NOMO-1 (cell line): ENCODE measurements around the gene IGFBP7.

Experiments used
- DNase-seq, 2 experiments: peaks; one replicate each; lab custom pipeline; 2025; ENCODE audit not compliant: unreplicated experiment in 2 of 2; lab: John Stamatoyannopoulos, UW

The IGFBP7 gene

DNA sequence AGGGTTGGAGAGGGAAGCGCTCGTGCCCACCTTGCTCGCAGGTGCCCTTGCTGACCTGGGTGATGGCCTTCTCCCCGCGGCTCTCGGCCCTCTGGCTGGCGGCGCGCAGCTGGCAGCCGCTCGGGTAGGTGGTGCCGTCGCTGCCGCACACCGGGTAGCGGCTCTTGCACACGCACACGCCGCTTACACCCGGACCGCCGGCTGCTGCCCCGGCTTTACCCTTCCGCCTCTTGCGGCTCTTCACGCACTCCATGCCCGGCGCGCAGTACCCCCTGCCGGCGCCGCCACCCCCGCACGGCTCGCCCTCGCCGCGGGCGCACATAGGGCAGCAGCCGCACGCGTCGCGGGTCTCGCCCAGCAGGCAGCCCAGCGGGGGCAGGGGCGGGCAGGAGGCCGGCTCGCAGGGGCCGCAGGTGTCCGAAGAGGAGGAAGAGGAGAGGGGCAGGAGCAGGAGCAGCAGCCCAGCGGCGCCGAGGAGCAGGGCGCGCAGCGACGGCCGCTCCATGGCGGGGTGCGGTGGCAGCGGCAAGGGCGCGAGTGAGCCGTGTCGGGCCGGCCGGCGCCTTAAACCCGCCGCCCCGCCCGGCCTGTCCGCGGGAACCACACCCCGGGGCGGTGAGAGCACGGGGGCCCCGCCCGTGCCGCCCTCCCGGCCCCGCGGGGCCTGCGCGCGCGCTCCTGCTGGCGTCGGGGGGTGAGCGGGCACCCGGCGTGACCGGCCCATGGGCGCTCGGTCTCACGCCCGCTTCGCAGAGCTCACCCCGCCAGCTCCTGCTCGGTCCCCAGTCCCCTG is at the start of gene IGFBP7:
Gene IGFBP7, minus strand, starts transcription at position 539 of the 793 bp plus-strand sequence. Its CDS starts 34 bp downstream, at position 505.
- DNase-seq, result peak; percentile 50 to 82

GRCh38 chr4:57159866-57160265 is 49.7 kb upstream of the IGFBP7 start:
- DNase-seq, result no peak

GRCh38 chr4:57158762-57159161 is 48.6 kb upstream of the IGFBP7 start:
- DNase-seq, result no peak

- no peak for DNase-seq
Measured at GRCh38 chr4:57158221-57158620, 48.0 kb upstream of the IGFBP7 start.

GRCh38 chr4:57157596-57158137 is 47.5 kb upstream of the IGFBP7 start:
- no peak for DNase-seq

DNA sequence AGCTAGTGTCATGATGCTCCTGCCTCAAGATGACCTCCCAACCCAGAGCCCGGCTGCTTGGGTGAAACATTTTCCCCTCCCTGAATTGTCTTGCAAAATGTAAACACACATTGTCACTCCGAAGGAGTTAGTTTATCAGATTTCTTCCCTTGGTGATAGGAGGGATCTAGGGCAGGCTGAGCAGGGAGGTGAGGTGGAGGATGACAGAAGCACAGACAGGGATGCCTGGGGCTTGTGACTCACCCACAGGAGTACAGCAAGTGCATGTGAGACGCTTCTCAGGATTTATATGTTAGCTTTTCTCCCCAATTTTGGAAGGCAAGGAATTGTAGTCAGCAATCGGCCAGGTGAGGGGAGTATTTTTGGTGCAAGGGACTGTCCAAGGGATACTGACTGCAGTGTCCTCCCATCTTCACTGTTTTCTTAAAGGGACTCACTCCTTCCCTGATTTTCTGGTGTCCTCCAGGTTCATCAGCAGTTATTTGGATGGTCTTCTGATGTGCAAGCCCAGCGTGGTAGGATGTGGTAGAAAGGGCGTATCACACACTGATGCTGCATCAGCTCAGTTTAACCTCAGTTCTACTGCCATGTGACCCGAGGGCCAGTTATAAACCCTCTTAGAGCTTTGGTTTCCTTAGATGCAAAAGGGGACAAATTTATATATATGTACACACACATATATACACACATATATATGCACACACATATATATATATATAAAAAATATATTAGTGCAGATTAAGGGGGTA is 46.2 kb upstream of the IGFBP7 start:
- DNase-seq, result no peak

GRCh38 chr4:57154926-57155325 is 44.7 kb upstream of the IGFBP7 start:
- DNase-seq, result no peak

DNA sequence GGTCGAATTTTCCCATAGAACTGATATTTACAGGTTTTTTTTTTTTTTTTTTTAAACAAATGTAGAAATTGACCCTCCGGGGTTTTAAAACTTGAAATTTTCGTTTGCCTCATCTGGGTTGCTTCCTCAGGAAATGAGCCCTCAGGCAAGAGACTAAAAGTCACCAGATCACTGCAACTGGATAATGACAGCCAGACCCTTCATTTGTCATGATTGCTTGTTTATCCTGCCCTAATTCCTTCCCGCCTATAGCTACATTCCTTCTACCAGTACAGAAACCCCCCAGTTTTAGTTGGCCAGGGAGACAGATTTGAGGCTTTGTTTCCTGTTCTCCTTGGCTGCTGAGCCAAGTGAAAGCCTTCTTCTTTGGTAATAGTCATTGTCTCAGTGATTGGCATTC is 44.0 kb upstream of the IGFBP7 start:
- peak in 1 of 2 experiments; percentile 14 for DNase-seq

DNA sequence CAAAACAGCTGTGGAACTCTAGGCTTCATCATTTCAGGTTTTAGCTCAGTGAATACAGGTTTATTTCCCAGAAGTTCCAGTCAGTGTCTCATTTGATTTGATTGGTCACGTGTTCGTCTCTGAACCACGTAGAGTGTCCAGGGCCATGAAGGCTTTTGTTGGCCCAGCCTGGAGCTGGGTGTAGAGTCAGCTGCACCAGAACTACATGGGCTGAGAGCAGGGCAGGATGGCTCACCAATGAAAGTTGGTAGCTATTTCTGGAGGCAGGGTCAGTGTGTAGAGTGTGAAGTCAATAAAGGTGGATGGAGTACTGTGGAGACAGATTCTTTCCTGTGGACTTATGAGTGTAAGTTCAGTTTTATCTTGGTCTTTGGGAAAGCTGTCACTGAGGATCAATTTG is 43.0 kb upstream of the IGFBP7 start:
- DNase-seq, result no peak

DNA sequence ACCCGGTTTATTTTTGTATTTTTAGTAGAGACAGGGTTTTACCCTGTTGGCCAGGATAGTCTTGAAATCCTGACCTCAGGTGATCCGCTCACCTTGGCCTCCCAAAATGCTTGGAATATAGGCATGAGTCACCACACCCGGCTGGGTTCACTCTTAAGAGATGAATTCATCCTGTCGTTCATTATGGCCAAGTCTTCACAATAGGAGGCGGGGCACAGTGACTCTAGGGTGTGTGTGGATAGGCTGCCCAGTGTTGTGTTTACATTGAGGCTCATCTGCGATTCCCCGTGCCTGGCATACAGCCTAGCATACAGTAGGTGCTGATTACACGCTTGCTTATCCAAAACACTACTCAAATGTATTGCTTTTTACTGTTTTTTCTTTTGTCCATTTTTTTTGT is 41.3 kb upstream of the IGFBP7 start:
- DNase-seq, result no peak

DNA sequence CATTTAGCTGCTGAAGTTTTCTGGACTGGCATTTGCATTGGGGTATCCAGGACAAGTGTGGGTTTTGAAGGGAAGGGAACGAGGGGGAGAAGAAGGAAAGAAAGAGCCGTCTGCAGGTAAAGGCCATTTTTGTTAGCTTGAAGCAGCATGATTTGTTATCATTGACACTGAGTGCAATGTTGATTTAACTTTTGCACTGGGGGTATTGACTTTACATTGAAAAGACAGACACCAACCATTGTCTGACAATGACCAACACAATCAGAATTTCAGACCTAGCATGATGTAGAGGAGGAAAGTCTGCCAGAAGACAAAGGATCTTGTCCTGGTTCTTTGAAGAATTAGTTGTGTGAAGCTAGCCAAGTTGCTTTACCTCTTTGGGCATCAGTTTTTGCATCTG is 39.6 kb upstream of the IGFBP7 start:
- no peak for DNase-seq

DNA sequence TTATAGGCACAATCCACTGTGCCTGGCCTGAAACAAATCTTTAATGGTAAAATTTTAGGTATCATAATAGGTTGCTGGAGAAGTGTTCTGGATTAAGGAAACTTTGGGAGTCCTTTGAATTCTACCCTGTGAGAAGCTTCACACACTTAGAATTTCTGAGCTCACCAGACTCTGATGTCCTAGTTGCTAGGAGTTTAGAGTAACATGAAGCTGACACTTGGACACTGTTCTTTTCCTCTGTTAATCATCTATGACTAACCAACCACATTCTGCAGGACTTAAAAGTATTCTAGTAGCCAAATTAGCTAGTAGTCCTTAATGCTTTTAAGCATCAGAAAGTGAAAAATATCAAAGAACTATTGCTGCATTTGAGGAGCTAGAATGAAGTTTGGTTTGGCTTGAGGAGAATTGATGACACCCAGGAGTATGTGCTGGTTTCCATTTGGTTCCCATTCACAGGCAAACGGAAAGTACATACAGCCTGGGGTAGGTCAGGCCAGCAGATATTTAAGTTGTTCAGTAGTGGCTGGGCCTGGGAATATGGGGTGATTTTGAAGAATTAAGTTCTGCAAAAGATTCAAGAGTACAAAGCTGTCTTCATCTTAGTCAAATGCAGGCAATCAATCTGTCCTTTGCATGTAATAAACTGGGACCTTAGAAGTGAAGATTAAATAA is 38.8 kb upstream of the IGFBP7 start:
- DNase-seq, result no peak

DNA sequence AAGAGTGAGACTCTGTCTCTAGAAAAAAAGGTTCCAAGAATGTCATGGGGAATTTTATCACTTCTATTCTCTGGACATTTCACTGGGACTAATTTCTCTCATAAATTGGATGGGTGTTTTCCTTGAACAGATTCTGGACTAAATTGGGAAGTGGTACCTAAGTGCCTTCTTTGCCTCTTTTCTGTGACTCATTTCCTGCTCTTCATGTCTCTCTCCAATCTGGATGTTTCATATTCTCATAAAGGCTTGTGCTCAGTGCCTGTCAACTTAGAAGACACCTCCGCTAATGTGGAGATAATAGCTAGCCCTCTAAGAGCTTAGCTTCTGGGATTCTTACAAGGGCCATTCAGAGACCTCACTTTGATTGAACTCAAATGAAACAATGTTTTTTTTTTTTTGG is 38.0 kb upstream of the IGFBP7 start:
- DNase-seq, result no peak

- no peak for DNase-seq
Measured at GRCh38 chr4:57147335-57148060, 37.3 kb upstream of the IGFBP7 start.

DNA sequence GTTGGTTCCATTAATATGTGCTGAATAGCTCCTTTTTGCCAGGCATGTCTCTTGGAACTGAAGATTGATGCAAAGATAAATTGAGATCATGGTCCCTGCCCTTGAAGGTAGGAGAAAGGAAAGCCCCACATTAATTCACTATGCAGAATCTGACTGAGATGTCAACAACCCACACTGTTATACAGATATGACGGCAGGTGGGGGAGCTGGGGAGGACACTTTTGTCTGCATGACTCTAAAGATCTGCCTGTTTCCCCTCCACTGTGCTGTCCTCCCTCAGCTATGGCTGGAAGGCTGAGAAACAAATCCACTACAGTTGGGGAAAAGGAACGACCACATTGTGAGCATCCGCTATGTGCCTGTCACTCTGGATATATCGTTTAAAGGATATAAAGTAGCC is 36.3 kb upstream of the IGFBP7 start:
- no peak for DNase-seq

DNA sequence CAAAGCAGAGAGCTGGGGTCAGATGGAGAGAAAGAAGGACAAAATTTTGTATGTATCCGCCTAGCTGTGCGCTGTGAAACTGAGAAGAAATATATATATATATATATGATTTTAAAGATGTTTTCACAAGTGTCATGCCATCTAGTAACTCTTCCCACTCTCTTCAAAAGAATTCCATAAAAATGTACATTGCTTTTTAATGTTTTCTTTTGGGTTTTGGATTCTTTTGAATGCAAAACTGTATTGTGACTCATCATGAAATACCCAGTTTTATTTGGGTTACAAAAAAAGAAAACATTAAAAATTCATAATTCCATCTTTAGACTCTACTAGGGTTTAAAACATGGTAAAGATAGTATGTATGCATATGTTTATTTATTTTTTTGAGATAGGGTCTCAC is 34.3 kb upstream of the IGFBP7 start:
- no peak for DNase-seq

GRCh38 chr4:57139783-57140182 is 29.6 kb upstream of the IGFBP7 start:
- no peak for DNase-seq

DNA sequence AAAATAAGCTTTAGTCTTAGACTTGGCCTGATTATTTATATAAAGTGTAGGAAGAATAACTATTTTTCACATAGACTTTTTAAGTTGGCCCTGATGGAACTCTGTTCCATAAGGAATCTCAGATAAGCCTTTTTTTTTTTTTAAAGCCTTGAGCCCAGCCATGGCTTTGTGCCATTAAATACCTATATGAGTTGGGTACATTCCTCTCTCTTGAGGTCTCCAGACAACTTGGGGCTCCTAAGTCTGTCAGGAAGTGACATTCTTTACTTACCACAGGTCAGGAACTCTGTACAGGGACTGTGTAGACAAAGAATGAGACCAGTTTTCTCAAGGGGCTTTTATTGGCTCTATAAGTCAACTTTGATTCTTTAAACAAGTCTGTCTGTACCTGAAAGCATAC is 27.1 kb upstream of the IGFBP7 start:
- no peak for DNase-seq

DNA sequence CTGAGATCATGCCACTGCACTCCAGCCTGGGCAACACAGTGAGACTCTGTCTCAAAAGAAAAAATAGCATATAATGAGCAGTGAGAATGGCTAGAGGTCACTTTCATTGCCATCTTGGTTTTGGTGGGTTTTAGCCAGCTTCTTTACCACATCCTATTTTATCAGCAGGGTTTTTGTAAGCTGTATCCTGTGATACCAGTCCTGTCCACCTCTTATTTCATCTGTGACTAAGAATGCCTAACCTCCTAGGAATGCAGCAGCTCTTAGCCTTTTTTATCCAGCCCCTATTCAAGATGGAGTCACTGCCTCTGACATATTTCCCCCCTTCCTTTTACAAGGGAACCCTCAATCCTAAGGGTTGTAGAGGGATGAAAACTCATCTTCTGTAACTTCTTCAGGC is 26.1 kb upstream of the IGFBP7 start:
- DNase-seq, result no peak

DNA sequence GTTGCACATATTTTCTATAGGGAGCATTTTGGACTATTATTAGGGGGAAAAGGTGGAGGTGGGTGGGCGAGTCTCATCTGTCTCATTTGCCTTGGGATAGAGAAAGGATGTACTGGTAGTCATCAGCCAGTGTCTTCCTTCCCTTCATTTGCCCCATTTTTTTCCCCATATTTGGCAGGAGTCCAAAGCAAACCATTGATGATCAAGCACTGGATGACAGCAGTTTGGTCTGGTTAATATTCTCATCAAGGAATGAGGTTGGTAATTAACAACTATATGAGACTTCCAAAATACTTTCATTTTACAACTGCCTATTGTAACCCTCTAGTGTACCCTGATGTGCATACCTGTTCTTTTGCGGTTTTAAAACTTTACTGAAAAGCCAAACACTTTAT is 22.6 kb upstream of the IGFBP7 start:
- DNase-seq, result no peak
